Lower leg skin (tissue), 3 donors: ENCODE measurements around the gene LRRC37A.

ENCODE experiments used
- POLR2A ChIP-seq, 2 donors: fragments of 450-650 bp; IDR thresholded peaks; one replicate each; pipeline ENCODE4 v1.6.1; 2016 to 2017; ENCODE audit warnings: antibody characterized with exemption in 2 of 2, mild to moderate bottlenecking in 1 of 2, moderate library complexity in 1 of 2
- TF ChIP-seq, protein P1 (sequence below), 3 donors: fragments of 450-650 bp; IDR thresholded peaks; one replicate each; pipeline ENCODE4 v1.5.1; 2016; ENCODE audit warnings: antibody characterized with exemption in 3 of 3, mild to moderate bottlenecking in 3 of 3, moderate library complexity in 2 of 3

DNA sequence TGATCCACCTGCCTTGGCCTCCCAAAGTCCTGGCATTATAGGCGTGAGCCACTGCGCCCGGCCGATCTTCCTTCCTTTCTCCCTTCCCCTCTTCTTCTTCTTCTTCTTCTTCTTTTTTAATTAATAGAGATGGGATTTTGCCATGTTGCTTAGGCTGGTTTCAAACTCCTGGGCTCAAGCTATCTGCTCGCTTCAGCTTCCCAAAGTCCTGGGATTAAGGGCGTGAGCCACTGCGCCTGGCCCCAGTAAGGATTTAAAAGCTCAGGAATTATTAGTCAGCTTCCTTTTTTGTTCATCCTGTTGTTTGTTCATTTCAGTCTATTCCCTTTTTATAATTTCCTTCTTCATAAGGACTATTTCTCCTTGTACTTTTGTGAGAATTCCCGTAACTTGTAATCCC lies 32.7 kb upstream of the LRRC37A start:
- TF ChIP-seq, protein P1, sequence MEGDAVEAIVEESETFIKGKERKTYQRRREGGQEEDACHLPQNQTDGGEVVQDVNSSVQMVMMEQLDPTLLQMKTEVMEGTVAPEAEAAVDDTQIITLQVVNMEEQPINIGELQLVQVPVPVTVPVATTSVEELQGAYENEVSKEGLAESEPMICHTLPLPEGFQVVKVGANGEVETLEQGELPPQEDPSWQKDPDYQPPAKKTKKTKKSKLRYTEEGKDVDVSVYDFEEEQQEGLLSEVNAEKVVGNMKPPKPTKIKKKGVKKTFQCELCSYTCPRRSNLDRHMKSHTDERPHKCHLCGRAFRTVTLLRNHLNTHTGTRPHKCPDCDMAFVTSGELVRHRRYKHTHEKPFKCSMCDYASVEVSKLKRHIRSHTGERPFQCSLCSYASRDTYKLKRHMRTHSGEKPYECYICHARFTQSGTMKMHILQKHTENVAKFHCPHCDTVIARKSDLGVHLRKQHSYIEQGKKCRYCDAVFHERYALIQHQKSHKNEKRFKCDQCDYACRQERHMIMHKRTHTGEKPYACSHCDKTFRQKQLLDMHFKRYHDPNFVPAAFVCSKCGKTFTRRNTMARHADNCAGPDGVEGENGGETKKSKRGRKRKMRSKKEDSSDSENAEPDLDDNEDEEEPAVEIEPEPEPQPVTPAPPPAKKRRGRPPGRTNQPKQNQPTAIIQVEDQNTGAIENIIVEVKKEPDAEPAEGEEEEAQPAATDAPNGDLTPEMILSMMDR (IDR thresholded peaks at IDR 0.05), result no peak
- TF ChIP-seq POLR2A (IDR thresholded peaks at IDR 0.05), result no peak
